ENCODE data around the gene NEU1.
"Not testable (repeated sequence)": the region's sequence is repeated elsewhere in the genome, so short reads cannot be mapped to it uniquely, and the experiment has no call there.

NEU1 gene

GRCh38 chr6:31825553-31825952, 37.1 kb downstream of the NEU1 start:
- DNase-seq (ENCODE audit: extremely low read depth, low read depth): no peak
- TF ChIP-seq, protein P1, sequence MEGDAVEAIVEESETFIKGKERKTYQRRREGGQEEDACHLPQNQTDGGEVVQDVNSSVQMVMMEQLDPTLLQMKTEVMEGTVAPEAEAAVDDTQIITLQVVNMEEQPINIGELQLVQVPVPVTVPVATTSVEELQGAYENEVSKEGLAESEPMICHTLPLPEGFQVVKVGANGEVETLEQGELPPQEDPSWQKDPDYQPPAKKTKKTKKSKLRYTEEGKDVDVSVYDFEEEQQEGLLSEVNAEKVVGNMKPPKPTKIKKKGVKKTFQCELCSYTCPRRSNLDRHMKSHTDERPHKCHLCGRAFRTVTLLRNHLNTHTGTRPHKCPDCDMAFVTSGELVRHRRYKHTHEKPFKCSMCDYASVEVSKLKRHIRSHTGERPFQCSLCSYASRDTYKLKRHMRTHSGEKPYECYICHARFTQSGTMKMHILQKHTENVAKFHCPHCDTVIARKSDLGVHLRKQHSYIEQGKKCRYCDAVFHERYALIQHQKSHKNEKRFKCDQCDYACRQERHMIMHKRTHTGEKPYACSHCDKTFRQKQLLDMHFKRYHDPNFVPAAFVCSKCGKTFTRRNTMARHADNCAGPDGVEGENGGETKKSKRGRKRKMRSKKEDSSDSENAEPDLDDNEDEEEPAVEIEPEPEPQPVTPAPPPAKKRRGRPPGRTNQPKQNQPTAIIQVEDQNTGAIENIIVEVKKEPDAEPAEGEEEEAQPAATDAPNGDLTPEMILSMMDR (IDR thresholded peaks at IDR 0.05; ENCODE audit: low read depth, low read length): no peak

- DNase-seq (ENCODE audit: extremely low read depth, low read depth): not testable (repeated sequence)
Measured at GRCh38 chr6:31823592-31824196, 38.9 kb downstream of the NEU1 start.

GRCh38 chr6:31822036-31822821, 40.4 kb downstream of the NEU1 start:
- TF ChIP-seq, protein P1 (IDR thresholded peaks at IDR 0.05; ENCODE audit: low read depth, low read length): no peak
- DNase-seq (ENCODE audit: extremely low read depth, low read depth): peak; percentile 79

DNA sequence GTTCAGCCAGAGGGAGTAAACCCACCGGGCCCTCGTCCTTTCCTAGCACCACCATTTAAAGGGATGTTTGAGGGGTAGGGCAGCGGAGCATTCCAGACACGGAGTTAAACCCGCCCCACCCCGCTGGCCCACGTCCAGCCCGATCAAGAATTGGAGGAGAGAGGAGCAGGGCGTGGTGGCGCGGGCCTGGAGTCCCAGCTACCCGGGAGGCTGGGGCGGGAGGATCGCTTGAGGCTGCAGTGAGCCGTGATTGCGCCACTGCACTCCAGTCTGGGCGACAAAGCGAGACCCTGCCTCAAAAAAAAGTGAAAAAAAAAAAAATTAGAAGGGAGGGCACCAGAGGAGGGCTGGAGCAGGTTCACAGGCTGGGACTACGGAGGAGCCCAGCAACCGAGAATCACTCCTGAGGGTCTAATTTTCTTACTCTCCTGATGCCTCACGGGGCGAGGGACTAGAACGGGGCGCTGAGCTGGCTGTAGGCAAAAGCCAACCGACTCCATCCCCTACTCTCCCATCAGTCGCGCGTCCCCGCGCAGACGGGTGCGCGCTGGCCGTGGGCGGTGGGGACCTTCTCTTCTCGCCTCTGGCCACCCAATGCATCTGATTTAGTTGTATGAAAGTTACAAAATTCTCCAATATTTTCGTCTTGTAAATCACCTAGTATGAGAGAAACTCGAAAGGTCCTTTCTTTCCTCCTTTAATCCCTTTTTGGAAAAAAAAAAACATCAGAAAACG, 41.2 kb downstream of the NEU1 start:
- DNase-seq (ENCODE audit: extremely low read depth, low read depth): no peak
- TF ChIP-seq, protein P1 (IDR thresholded peaks at IDR 0.05; ENCODE audit: low read depth, low read length): no peak

GRCh38 chr6:31820399-31820798, 42.2 kb downstream of the NEU1 start:
- DNase-seq (ENCODE audit: extremely low read depth, low read depth): not testable (repeated sequence)

DNA sequence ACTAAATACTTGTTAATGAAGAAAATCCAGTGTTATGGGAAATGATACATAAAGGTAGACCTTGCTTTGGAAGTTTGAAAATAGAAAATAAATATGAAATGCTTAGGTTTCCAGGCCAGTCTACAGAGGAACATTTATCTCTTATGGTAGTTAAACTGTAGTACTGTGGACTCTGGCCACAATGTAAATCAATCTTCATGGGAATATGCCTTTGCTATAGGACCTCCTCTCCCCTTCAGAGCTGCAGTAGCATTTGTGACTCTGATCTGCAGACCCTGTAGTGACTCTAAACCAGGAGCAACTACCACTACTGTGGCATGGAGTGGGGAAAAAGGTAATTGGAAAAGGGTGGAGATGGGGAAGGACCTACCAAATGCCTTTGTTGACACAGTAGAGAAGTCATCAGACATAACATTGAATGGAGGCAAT, 42.7 kb downstream of the NEU1 start:
- TF ChIP-seq, protein P1 (IDR thresholded peaks at IDR 0.05; ENCODE audit: low read depth, low read length): no peak
- DNase-seq (ENCODE audit: extremely low read depth, low read depth): no peak

- not testable (repeated sequence) for DNase-seq (ENCODE audit: extremely low read depth, low read depth)
Measured at GRCh38 chr6:31817929-31818511, 44.6 kb downstream of the NEU1 start.

GRCh38 chr6:31817133-31817928, 45.3 kb downstream of the NEU1 start:
- DNase-seq (ENCODE audit: extremely low read depth, low read depth): not testable (repeated sequence)

Data from AG09319 (cell line).